Activated T-helper 1 cell treated with anti-CD3 and anti-CD28 coated beads, Interleukin-12 subunit alpha, Interleukin-12 subunit beta, Interleukin-2, Interleukin-4 antibody, amounts not matched to agents 30 ng/mL and 10 ng/mL and 1 ng/mL, durations not matched to agents 14 hours and 24 hours and 36 hours (primary cell): ENCODE results near the gene ASPM. TPM values are rescaled to one million over a fixed set of nuclear protein-coding genes. Genes with fewer than 3 reads are reported as not detected.
"Not testable (repeated sequence)": the region's sequence is repeated elsewhere in the genome, so short reads cannot be mapped to it uniquely, and the experiment has no call there.

ENCODE experiments used
- DNase-seq: peaks from one replicate; pipeline ENCODE4 v3.0.0; 2021; ENCODE audit warnings: low spot score
- H3K27ac Mint-ChIP-seq: one replicate; pipeline ENCODE4 v1.8.0; 2021; ENCODE audit warnings: mild to moderate bottlenecking, mixed read lengths
- H3K27me3 Mint-ChIP-seq: one replicate; pipeline ENCODE4 v1.8.0; 2022; ENCODE audit warnings: mild to moderate bottlenecking, moderate library complexity, mixed read lengths; ENCODE audit not compliant: insufficient read depth
- H3K36me3 Mint-ChIP-seq: one replicate; pipeline ENCODE4 v1.8.0; 2021; ENCODE audit warnings: low read depth, mixed read lengths
- H3K4me1 Mint-ChIP-seq: one replicate; pipeline ENCODE4 v1.8.0; 2021; ENCODE audit warnings: low read depth, mixed read lengths
- H3K4me3 Mint-ChIP-seq: one replicate; pipeline ENCODE4 v1.8.0; 2021; ENCODE audit warnings: mild to moderate bottlenecking, moderate library complexity, mixed read lengths
- H3K9me3 Mint-ChIP-seq: one replicate; pipeline ENCODE4 v1.8.0; 2021; ENCODE audit warnings: mixed read lengths
- intact Hi-C: fragments of 100-400 bp; cut with micrococcal nuclease; formaldehyde crosslinking; loops from one replicate; pipeline ENCODE4 v1.15.1; 2024
- total RNA-seq: library from RNA; stranded (reverse); gene quantifications from 2 replicates; pipeline ENCODE4 v1.2.3, GENCODE V29; 2022

Gene ASPM
- total RNA-seq, 1 donor from 2014 or later, result 26.8 TPM

DNA sequence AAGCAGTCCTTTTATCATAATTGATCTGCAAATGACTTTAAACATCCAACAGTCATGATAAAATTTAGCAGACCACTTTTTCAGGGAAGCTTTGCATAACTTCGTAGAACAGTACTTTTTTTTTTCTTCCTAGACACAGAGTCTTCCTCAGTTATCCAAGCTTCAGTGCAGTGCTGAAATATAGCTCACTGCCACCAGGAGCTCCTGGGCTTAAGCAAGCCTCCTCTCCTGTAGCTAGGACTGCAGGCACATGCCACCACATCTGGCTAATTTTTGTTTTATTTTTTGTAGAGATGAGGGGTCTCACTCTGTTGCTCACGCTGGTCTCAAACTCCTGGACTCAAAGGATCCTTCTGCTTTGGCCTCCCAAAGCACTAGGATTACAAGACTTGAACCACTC lies 83.3 kb downstream of the ASPM start:
- Mint-ChIP-seq H3K27ac (no peak overlapping the region), H3K4me3 (no peak overlapping the region), H3K27me3 (peaks cover 5% of the 10 kb centered on the region), H3K4me1 (no peaks in the 10 kb centered on the region), H3K36me3 (no peaks in the 10 kb centered on the region), H3K9me3 (no peaks in the 10 kb centered on the region)
- intact Hi-C loops, result no loop called here
- DNase-seq, result no peak

DNA sequence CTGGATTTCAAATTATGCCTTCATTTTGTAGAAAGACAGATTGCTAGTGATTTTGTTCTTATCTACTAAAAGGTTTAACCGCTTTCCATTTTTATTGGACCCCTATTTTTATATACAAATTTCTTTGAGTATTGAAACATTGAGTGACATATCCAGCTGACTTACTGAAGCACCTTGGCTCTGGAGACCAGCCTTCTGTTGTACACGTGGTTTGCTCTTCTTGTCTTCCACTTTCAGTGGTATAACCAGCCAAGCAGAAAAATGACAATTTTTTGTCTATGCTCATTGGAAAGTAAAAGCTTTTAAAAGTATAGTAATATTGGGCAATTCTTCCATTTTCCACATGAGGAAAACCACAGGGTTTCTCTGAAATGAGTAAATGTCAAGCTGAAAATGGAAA lies 83.8 kb downstream of the ASPM start:
- intact Hi-C loops, result no loop called here
- H3K4me1 Mint-ChIP-seq, result no peaks in the 10 kb centered on the region
- H3K27me3 Mint-ChIP-seq, result peaks cover 5% of the 10 kb centered on the region
- no peak overlapping the region for H3K27ac Mint-ChIP-seq
- no peak overlapping the region for H3K4me3 Mint-ChIP-seq
- no peaks in the 10 kb centered on the region for H3K9me3 Mint-ChIP-seq
- no peaks in the 10 kb centered on the region for H3K36me3 Mint-ChIP-seq
- no peak for DNase-seq

GRCh38 chr1:197049100-197049499 lies 97.4 kb downstream of the ASPM start:
- no peak overlapping the region for H3K4me3 Mint-ChIP-seq
- intact Hi-C loops, result no loop called here
- no peaks in the 10 kb centered on the region for H3K27me3 Mint-ChIP-seq
- H3K36me3 Mint-ChIP-seq, result no peaks in the 10 kb centered on the region
- H3K27ac Mint-ChIP-seq, result no peak overlapping the region
- H3K9me3 Mint-ChIP-seq, result no peaks in the 10 kb centered on the region
- H3K4me1 Mint-ChIP-seq, result no peaks in the 10 kb centered on the region
- no peak for DNase-seq

DNA sequence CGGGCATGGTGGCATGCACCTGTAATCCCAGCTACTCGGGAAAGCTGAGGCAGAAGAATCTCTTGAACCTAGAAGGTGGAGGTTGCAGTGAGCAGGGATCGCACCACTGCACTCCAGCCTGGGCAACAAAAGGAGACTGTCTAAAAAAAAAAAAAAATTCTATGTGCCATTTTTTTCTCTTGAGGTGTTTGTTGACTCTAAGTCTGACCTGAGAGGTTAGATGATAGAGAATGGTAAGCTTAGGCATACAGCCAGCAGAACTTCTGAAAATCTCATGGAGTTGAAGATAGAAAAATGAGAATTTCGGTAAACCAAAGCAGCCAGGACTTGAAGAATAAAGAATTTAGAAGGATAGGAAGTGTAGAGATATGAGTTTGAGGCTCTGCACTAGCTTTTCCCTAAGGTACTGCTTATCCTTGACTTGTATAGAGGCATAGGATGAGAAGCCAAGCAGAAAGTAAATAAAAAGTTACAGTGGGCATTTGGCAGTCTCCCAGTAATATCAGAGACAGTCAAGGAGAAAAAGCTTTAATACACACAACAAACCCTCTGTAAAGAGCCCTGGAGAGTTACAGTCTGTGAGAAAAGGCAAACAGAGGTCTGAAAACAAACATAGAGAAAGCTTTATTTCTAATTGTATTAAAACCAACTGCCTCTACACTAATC lies 103.7 kb downstream of the ASPM start:
- no peak overlapping the region for H3K27ac Mint-ChIP-seq
- H3K4me3 Mint-ChIP-seq, result no peak overlapping the region

GRCh38 chr1:197041486-197042353 lies 104.7 kb downstream of the ASPM start:
- DNase-seq, result no peak
- Mint-ChIP-seq H3K4me1 (no peaks in the 10 kb centered on the region), H3K9me3 (no peaks in the 10 kb centered on the region), H3K27ac (no peak overlapping the region), H3K36me3 (no peaks in the 10 kb centered on the region), H3K4me3 (no peak overlapping the region), H3K27me3 (no peaks in the 10 kb centered on the region)
- intact Hi-C loops, result no loop called here

More for the DNA sequence above, 103.7 kb downstream of the ASPM start:
- intact Hi-C loops, result no loop called here
- DNase-seq, result no peak
- Mint-ChIP-seq H3K9me3 (no peaks in the 10 kb centered on the region), H3K27me3 (no peaks in the 10 kb centered on the region), H3K4me1 (no peaks in the 10 kb centered on the region), H3K36me3 (no peaks in the 10 kb centered on the region)

GRCh38 chr1:197036861-197037260 lies 109.6 kb downstream of the ASPM start:
- H3K4me1 Mint-ChIP-seq, result no peaks in the 10 kb centered on the region
- H3K9me3 Mint-ChIP-seq, result no peaks in the 10 kb centered on the region
- intact Hi-C loops, result no loop called here
- H3K27me3 Mint-ChIP-seq, result no peaks in the 10 kb centered on the region
- H3K36me3 Mint-ChIP-seq, result no peaks in the 10 kb centered on the region
- H3K4me3 Mint-ChIP-seq, result no peak overlapping the region
- no peak overlapping the region for H3K27ac Mint-ChIP-seq
- DNase-seq, result no peak

DNA sequence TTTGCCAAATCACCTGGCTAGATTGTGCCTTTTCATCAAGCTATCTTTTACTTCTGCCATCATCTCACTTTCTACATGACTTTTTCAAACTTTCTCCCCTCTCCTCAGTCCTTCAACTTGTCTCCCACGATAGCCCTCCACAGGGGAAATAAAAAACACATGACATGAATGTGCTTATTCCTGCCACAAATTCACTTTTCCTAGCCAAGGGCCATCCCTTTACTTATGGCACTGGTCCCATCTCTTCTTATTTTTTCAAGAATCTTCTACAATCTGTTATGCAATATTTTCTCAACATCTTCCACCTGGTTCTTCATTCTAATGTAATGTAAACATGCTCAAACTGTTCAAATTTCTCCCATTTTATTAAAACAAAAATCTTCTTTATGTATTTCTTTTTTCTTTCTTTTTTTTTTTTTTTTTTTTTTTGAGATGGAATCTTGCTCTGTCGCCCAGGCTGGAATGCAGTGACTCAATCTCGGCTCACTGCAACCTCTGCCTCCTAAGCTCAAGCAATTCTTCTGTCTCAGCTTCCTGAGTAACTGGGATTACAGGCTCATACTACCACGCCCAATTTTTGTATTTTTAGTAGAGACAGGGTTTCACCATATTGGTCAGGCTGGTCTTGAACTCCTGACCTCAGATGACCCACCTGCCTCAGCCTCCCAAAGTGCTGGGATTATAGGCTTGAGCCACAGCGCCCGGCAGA lies 111.7 kb downstream of the ASPM start:
- H3K4me1 Mint-ChIP-seq, H3K4me3 Mint-ChIP-seq, DNase-seq, intact Hi-C loops, H3K27ac Mint-ChIP-seq, H3K36me3 Mint-ChIP-seq, H3K27me3 Mint-ChIP-seq, H3K9me3 Mint-ChIP-seq: not testable (repeated sequence)

Other genes with a start within 250 kb of the ASPM start
- not detected in 2 replicates for gene CFHR2, start 202.9 kb downstream of the ASPM start, total RNA-seq
- not detected in 2 replicates for gene CFHR5, start 169.1 kb downstream of the ASPM start, total RNA-seq
- not detected in 2 replicates for gene F13B, start 79.4 kb downstream of the ASPM start, total RNA-seq
- gene ZBTB41, start 54.6 kb upstream of the ASPM start, total RNA-seq, result 4.1 and 4.3 TPM in 2 replicates
- not detected in 2 replicates for gene CRB1, start 121.6 kb upstream of the ASPM start, total RNA-seq